Thymus (tissue), 14 donors: ENCODE results near the gene FER1L5. TPM values are rescaled to one million over a fixed set of nuclear protein-coding genes. Genes with fewer than 3 reads are reported as not detected.

Source experiments
- DNase-seq, 9 donors: peaks; one replicate each; pipeline ENCODE4 v3.0.0-alpha.2; 2013; ENCODE audit warnings: low spot score in 9 of 9, low read depth in 6 of 9, missing footprints in 1 of 9
- H3K27ac ChIP-seq, 2 donors: one replicate each; pipeline ENCODE4 v1.5.1; 2013; ENCODE audit warnings: control low read depth in 1 of 2, low read depth in 1 of 2, low read length in 1 of 2, mild to moderate bottlenecking in 1 of 2, moderate library complexity in 1 of 2
- H3K27me3 ChIP-seq, 2 donors: one replicate each; pipeline ENCODE4 v1.5.1; 2013; ENCODE audit warnings: low read length in 1 of 2; ENCODE audit not compliant: control insufficient read depth in 2 of 2, insufficient read depth in 1 of 2
- H3K36me3 ChIP-seq, 2 donors: one replicate each; pipeline ENCODE4 v1.5.1; 2013; ENCODE audit warnings: low read length in 1 of 2, mild to moderate bottlenecking in 1 of 2, moderate library complexity in 1 of 2; ENCODE audit not compliant: control insufficient read depth in 2 of 2, insufficient read depth in 2 of 2
- H3K4me1 ChIP-seq, 2 donors: one replicate each; pipeline ENCODE4 v1.5.1; 2013; ENCODE audit warnings: low read length in 2 of 2; ENCODE audit not compliant: control insufficient read depth in 2 of 2, insufficient read depth in 2 of 2
- H3K4me3 ChIP-seq, 2 donors: one replicate each; pipeline ENCODE4 v1.5.1; 2013; ENCODE audit warnings: low read length in 2 of 2, control low read depth in 1 of 2, mild to moderate bottlenecking in 1 of 2
- H3K9me3 ChIP-seq, 2 donors: one replicate each; pipeline ENCODE4 v1.5.1; 2013; ENCODE audit warnings: low read length in 1 of 2, mild to moderate bottlenecking in 1 of 2; ENCODE audit not compliant: control insufficient read depth in 2 of 2, insufficient read depth in 1 of 2
- WGBS: extraction: QIAGEN DNeasy Blood & Tissue Kit; methylation state at CpG from one replicate; pipeline ENCODE4 v1.1.7; 2013; 5-methylcytosine and 5-hydroxymethylcytosine counted together
- long read RNA-seq, 10 donors: transcript quantifications; one replicate each; lab custom pipeline, GENCODE V29; 2026
- polyA plus RNA-seq: library from polyadenylated mRNA; stranded (reverse); fragments of 200-250 nt; gene quantifications from one replicate; pipeline ENCODE4 v1.2.3, GENCODE V29; 2013
- total RNA-seq: library from RNA; stranded (reverse); fragments of 120-200 nt; gene quantifications from one replicate; pipeline ENCODE4 v1.2.4, GENCODE V29; 2013
- donor health status: healthy.

The FER1L5 gene
- 0.05 TPM for total RNA-seq
- polyA plus RNA-seq: 0.09 TPM
- long read RNA-seq, donor 1: 0 reads
- long read RNA-seq, donor 2: 0 reads
- long read RNA-seq, donor 3: 0 reads
- long read RNA-seq, donor 4: 0 reads
- long read RNA-seq, donor 5: 0 reads
- long read RNA-seq, donor 6: 0 reads
- long read RNA-seq, donor 7: 0 reads
- long read RNA-seq, donor 8: 0 reads
- long read RNA-seq, donor 9: 0 reads
- long read RNA-seq, donor 10: 0 reads

GRCh38 chr2:96642564-96643360 lies at the start of gene FER1L5:
TSS of gene FER1L5 (plus strand) at chr2:96642764. CDS start at chr2:96642837, 73 bp downstream.
- no peaks in the 10 kb centered on the region for H3K27me3 ChIP-seq
- no peak for DNase-seq
- no peak within 1 kb of the TSS for H3K27ac ChIP-seq
- H3K36me3 ChIP-seq: no peaks in the 10 kb centered on the region
- peaks cover 6 to 14% of the 10 kb centered on the region in 2 donors for H3K4me1 ChIP-seq
- WGBS: 79% methylated on average over 10 of the region's 10 CpGs
- no peak within 1 kb of the TSS for H3K4me3 ChIP-seq
- peaks cover 0 to 6% of the 10 kb centered on the region in 2 donors for H3K9me3 ChIP-seq

- Histone ChIP-seq H3K27me3 (no peaks in the 10 kb centered on the region), H3K4me1 (peaks cover 4 to 6% of the 10 kb centered on the region in 2 donors), H3K4me3 (no peak overlapping the region), H3K27ac (no peak overlapping the region), H3K36me3 (peaks cover 47 to 62% of the 10 kb centered on the region in 2 donors), H3K9me3 (no peaks in the 10 kb centered on the region)
- 15% methylated on average over 3 of the region's 3 CpGs for WGBS
- no peak for DNase-seq
Measured at GRCh38 chr2:96594282-96594681, 48.3 kb upstream of the FER1L5 start.

- Histone ChIP-seq H3K36me3 (peaks cover 47 to 63% of the 10 kb centered on the region in 2 donors), H3K4me1 (peaks cover 4 to 6% of the 10 kb centered on the region in 2 donors), H3K27me3 (no peaks in the 10 kb centered on the region), H3K27ac (no peak overlapping the region), H3K9me3 (no peaks in the 10 kb centered on the region), H3K4me3 (no peak overlapping the region)
- DNase-seq: peak in 4 of 9 donors; percentile 3 to 37 (median 13)
- 63% methylated on average over 5 of the region's 5 CpGs for WGBS
Measured at GRCh38 chr2:96594691-96595152, 47.8 kb upstream of the FER1L5 start.

- Histone ChIP-seq H3K4me3 (no peak overlapping the region), H3K9me3 (no peaks in the 10 kb centered on the region), H3K4me1 (peaks cover 4 to 6% of the 10 kb centered on the region in 2 donors), H3K27ac (no peak overlapping the region), H3K27me3 (no peaks in the 10 kb centered on the region), H3K36me3 (peaks cover 60 to 78% of the 10 kb centered on the region in 2 donors)
- DNase-seq: no peak
Measured at GRCh38 chr2:96596596-96596995, 46.0 kb upstream of the FER1L5 start.

- no peaks in the 10 kb centered on the region for H3K27me3 ChIP-seq
- no peaks in the 10 kb centered on the region for H3K9me3 ChIP-seq
- 98% methylated on average over 2 of the region's 2 CpGs for WGBS
- no peak overlapping the region for H3K27ac ChIP-seq
- DNase-seq: no peak
- H3K4me3 ChIP-seq: no peak overlapping the region
- H3K4me1 ChIP-seq: peaks cover 0 to 2% of the 10 kb centered on the region in 2 donors
- H3K36me3 ChIP-seq: peaks cover 65 to 80% of the 10 kb centered on the region in 2 donors
Measured at GRCh38 chr2:96599941-96600340, 42.6 kb upstream of the FER1L5 start.

GRCh38 chr2:96601382-96602292 lies 40.9 kb upstream of the FER1L5 start:
- no peak for DNase-seq
- H3K36me3 ChIP-seq: peaks cover 66 to 81% of the 10 kb centered on the region in 2 donors
- H3K27ac ChIP-seq: no peak overlapping the region
- no peaks in the 10 kb centered on the region for H3K4me1 ChIP-seq
- H3K4me3 ChIP-seq: no peak overlapping the region
- no peaks in the 10 kb centered on the region for H3K9me3 ChIP-seq
- WGBS: 95% methylated on average over 8 of the region's 8 CpGs
- no peaks in the 10 kb centered on the region for H3K27me3 ChIP-seq

- WGBS: 98% methylated on average over 2 of the region's 2 CpGs
- DNase-seq: peak in 2 of 9 donors; percentile 9 to 10
- no peak overlapping the region for H3K4me3 ChIP-seq
- H3K9me3 ChIP-seq: no peaks in the 10 kb centered on the region
- H3K4me1 ChIP-seq: no peaks in the 10 kb centered on the region
- H3K36me3 ChIP-seq: peaks cover 71 to 82% of the 10 kb centered on the region in 2 donors
- H3K27me3 ChIP-seq: no peaks in the 10 kb centered on the region
- H3K27ac ChIP-seq: no peak overlapping the region
Measured at GRCh38 chr2:96602330-96602823, 40.2 kb upstream of the FER1L5 start.

GRCh38 chr2:96604104-96604503 lies 38.5 kb upstream of the FER1L5 start:
- WGBS: 95% methylated on average over 2 of the region's 2 CpGs
- no peak overlapping the region for H3K27ac ChIP-seq
- no peaks in the 10 kb centered on the region for H3K4me1 ChIP-seq
- H3K4me3 ChIP-seq: no peak overlapping the region
- H3K27me3 ChIP-seq: no peaks in the 10 kb centered on the region
- DNase-seq: no peak
- H3K36me3 ChIP-seq: peaks cover 83 to 90% of the 10 kb centered on the region in 2 donors
- no peaks in the 10 kb centered on the region for H3K9me3 ChIP-seq
